IPS-NIHi11 (cell line): ENCODE measurements around the gene KTN1.

Experiments used
- DNase-seq: peaks from one replicate; pipeline ENCODE4 v3.0.0; 2012; ENCODE audit warnings: mixed read lengths, low spot score

The KTN1 gene

GRCh38 chr14:55572578-55572977 is 7.4 kb upstream of the KTN1 start:
- no peak for DNase-seq

GRCh38 chr14:55574988-55575387 is 5.0 kb upstream of the KTN1 start:
- no peak for DNase-seq

DNA sequence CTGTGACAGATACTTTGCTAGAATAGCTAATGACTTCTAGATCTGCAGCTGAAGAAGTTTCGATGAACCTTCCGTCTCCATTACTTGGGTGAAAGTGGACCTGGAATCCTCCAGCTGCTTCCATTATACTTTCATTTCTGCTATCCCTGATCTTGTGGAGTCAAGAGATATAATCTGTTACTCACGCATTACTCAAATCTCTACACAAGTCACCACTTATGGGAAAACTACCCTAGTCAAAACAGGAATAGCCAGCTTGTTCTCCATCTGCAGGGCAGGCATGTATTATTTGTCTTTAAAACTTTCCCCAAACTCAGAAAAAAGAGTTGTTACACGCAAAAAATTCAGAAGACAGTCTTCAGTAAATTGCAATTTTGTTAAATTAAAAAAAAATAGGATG is 2.8 kb upstream of the KTN1 start:
- no peak for DNase-seq

DNA sequence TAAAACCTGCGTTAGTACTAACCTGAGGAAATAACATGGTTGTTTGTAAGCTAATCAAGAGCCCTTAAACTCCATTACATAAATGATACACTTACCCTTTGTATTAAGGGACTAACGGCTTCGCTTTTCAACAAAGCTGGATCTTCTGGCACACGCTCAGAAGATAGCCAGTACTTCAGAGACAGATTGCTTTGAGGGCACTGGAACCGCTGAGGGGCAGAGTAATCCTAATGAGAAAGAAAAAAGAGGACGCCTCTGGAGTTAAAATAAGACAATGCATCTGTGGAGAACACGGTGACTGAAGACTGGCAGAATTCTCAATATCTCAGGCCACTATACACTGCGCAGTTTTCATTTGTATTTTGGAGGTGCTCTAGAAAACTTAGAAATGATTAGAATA is 1.5 kb upstream of the KTN1 start:
- no peak for DNase-seq

- peak; percentile 70 for DNase-seq
Measured at GRCh38 chr14:55580470-55581341, 699 bp downstream of the KTN1 start.

- DNase-seq, result no peak
Measured at GRCh38 chr14:55581342-55581771, 1.4 kb downstream of the KTN1 start.

- no peak for DNase-seq
Measured at GRCh38 chr14:55582746-55583145, 2.7 kb downstream of the KTN1 start.

DNA sequence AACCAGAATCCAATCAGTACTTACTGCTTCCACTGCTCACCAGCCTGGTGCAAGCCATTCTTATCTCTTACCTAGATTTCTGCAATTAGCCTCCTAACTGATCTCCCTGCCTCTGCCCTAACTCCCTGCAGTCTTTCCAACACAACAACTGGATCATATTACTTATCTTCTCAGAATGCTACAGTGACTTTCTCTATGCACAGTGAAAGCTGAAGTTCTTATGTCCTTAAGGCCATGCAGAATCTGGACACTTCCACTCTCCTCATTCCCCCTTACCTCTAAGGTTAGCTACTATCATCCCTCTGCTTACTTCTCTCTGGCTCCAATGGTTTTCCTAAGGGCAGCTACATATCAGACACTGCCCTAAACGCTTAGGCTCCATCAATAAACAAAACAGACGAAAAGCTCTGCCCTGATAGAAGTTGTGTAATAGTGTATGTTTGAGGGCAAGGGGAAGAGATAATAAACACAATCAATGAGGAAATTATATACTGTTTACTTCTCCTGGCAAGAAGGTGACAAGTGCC is 4.0 kb downstream of the KTN1 start:
- DNase-seq, result no peak

DNA sequence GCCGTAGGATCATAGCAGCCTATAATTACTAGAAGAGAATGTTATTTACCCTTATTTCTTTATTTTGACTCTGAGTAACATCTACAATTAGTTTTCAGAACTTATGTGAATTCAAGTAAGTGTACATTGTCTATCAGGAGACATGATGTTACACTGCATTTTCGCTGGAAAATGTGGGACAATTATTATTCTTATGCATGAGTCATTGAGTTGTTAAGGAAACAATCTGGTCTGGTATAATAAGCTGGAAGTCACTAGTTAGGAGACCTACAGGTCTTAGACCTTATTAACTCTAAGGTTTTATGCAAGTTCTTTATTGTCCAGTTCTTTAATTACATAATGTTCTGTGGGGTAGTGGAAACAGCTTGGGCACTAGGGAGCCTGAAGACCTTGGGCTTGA is 5.8 kb downstream of the KTN1 start:
- no peak for DNase-seq

- DNase-seq, result no peak
Measured at GRCh38 chr14:55586411-55586810, 6.4 kb downstream of the KTN1 start.

DNA sequence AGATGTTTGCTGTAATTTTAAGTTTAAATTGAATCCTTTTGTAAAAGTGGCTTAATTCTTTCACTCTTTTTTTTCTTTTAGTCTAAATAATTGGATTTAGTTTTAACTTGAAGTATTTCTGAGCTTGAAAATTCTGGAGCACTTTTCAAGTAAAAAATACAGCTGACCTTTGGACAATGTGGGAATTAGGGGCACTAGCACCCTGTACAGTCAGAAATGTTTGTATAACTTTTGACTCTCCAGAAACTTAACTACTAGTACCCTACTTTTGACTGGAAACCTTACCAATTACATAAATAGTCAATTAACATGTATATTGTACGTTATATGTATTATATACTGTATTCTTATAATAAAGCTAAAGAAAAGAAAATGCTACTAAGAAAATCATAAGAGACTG is 7.8 kb downstream of the KTN1 start:
- DNase-seq, result no peak

GRCh38 chr14:55588259-55588699 is 8.3 kb downstream of the KTN1 start:
- no peak for DNase-seq

DNA sequence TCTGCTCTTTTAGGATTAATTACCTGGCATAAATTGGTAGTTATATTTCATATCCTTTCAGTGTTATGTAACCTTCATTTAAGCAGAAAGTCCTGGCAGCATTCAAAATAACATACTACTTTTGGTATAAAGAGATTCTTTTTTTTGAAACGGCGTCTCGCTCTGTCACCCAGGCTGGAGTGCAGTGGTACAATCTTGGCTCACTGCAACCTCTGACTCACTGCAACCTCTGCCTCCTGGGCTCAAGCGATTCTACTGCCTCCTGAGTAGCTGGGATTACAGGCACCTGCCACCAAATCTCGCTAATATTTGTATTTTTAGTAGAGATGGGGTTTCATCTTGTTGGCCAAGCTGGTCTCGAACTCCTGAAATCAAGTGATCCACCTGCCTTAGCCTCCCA is 9.2 kb downstream of the KTN1 start:
- DNase-seq, result no peak

- no peak for DNase-seq
Measured at GRCh38 chr14:55592436-55592835, 12.4 kb downstream of the KTN1 start.

GRCh38 chr14:55593698-55594097 is 13.7 kb downstream of the KTN1 start:
- no peak for DNase-seq

GRCh38 chr14:55599250-55599879 is 19.4 kb downstream of the KTN1 start:
- no peak for DNase-seq

GRCh38 chr14:55600784-55601561 is 21.0 kb downstream of the KTN1 start:
- no peak for DNase-seq

- DNase-seq, result no peak
Measured at GRCh38 chr14:55603401-55603953, 23.5 kb downstream of the KTN1 start.

GRCh38 chr14:55604488-55604887 is 24.5 kb downstream of the KTN1 start:
- no peak for DNase-seq

DNA sequence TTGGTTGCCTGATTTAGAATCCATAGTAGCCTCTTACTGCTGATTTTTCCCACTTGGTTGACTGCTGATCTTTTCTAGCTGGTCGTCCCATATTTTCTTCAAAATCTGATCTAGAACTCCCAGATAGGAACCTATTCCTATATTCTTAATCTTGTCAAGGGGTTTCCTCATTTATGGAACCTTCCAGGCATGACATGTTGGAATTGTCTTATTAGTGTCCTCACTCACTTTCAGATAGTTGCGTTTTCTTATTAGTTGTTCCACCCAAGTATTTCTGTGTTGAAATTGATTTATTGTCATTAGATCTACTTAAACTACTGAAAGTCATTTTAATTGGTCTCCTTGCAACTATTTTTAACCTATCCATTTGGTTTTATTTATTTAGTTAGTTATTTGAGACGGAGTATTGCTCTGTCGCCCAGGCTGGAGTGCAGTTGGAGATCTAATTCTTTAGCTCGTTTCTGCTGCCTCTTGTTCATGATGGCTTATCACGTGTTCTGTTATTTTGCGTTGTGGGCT is 25.0 kb downstream of the KTN1 start:
- DNase-seq, result no peak

- no peak for DNase-seq
Measured at GRCh38 chr14:55605793-55606192, 25.8 kb downstream of the KTN1 start.

DNA sequence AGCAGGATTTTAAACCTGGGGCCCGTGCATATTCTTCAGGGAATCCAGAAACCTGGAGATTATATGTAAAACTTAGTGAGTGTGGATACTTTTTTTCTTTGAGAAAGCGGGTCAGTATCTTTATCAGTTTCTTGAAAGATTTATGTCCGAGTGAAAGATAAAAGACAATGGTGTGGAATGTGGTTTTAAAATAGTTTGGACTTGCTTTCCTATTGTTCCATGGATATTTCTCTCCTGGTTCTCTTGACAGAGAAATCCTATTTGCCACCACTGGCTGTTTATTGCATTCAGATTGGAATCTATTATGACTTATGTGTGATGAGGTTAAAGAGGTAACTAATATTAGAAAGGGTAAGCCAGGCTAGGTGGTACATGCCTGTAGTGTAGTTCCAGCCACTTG is 27.4 kb downstream of the KTN1 start:
- DNase-seq, result no peak
